Thoracic aorta (tissue), 2 donors: ENCODE data around the gene OR10K2. TPM values are rescaled to one million over a fixed set of nuclear protein-coding genes. Genes with fewer than 3 reads are reported as not detected.
"Not testable (repeated sequence)": the region's sequence is repeated elsewhere in the genome, so short reads cannot be mapped to it uniquely, and the experiment has no call there.

ENCODE experiments used
- ATAC-seq: fragments of 150-250 bp; one replicate; pipeline ENCODE4 v1.8.0; 2017; ENCODE audit warnings: low read depth; ENCODE audit not compliant: insufficient number of reproducible peaks, low FRiP score
- DNase-seq: peaks from one replicate; pipeline ENCODE4 v3.0.0-alpha.2; 2020; ENCODE audit warnings: low spot score
- H3K27ac ChIP-seq, 2 donors: fragments of 200-600 bp; sonication (generic); 1 replicate in 1 of 2; 2 replicates in 1 of 2; pipeline ENCODE4 v1.5.1; 2016; ENCODE audit warnings: mild to moderate bottlenecking in 2 of 2, moderate library complexity in 2 of 2
- H3K27me3 ChIP-seq: fragments of 200-600 bp; sonication (generic); replicated peaks from 2 replicates; pipeline ENCODE4 v1.6.0; 2016; ENCODE audit warnings: mild to moderate bottlenecking; ENCODE audit not compliant: insufficient read depth
- H3K36me3 ChIP-seq: fragments of 200-600 bp; sonication (generic); one replicate; pipeline ENCODE4 v1.5.1; 2016
- H3K4me1 ChIP-seq, 2 donors: fragments of 200-600 bp; sonication (generic); 1 replicate in 1 of 2; 2 replicates in 1 of 2; pipeline versions ENCODE4 v1.5.1 to v1.6.0; 2016; ENCODE audit warnings: low read depth in 2 of 2, mild to moderate bottlenecking in 1 of 2; ENCODE audit not compliant: control insufficient read depth in 1 of 2
- H3K4me3 ChIP-seq: fragments of 200-600 bp; sonication (generic); 2 replicates; pipeline ENCODE4 v1.5.1; 2016; ENCODE audit warnings: mild to moderate bottlenecking
- H3K9me3 ChIP-seq: fragments of 200-600 bp; sonication (generic); 2 replicates; pipeline ENCODE4 v1.5.1; 2016
- total RNA-seq, 2 donors: library from RNA; depleted of rRNA; stranded (reverse); fragments of >200 nt; gene quantifications; one replicate each; pipeline versions ENCODE4 v1.1.0 to v1.2.3, GENCODE V29; 2016
- TF ChIP-seq, protein P1 (sequence below): fragments of 200-600 bp; sonication (generic); IDR thresholded peaks from one replicate; pipeline ENCODE4 v1.5.1; 2019; ENCODE audit warnings: antibody characterized with exemption

OR10K2 gene
- total RNA-seq, 2 donors from 2014 or later, result not detected

DNA sequence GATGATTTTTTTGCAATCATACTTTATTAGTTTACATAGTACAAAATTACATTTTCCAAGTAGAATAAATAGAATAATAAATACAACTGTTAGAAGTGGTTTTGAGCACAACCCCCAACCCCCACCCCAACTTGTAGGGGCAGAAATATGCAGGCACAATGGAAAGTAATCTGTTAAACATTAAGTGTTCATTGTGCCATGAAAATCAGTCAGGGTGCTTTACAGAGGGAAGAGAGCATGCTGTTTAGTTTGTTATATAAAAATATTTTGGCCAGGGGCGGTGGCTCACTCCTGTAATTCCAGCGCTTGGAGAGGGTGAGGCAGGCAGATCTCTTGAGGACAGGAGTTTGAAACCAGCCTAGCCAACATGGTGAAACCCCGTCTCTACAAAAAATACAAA lies 29.4 kb downstream of the OR10K2 start:
- DNase-seq (no peak), ATAC-seq (no peak)
- no peaks in the 10 kb centered on the region for H3K27me3 ChIP-seq
- H3K36me3 ChIP-seq, result no peaks in the 10 kb centered on the region
- H3K4me3 ChIP-seq, result no peak overlapping the region
- no peaks in the 10 kb centered on the region for H3K4me1 ChIP-seq
- TF ChIP-seq, protein P1, sequence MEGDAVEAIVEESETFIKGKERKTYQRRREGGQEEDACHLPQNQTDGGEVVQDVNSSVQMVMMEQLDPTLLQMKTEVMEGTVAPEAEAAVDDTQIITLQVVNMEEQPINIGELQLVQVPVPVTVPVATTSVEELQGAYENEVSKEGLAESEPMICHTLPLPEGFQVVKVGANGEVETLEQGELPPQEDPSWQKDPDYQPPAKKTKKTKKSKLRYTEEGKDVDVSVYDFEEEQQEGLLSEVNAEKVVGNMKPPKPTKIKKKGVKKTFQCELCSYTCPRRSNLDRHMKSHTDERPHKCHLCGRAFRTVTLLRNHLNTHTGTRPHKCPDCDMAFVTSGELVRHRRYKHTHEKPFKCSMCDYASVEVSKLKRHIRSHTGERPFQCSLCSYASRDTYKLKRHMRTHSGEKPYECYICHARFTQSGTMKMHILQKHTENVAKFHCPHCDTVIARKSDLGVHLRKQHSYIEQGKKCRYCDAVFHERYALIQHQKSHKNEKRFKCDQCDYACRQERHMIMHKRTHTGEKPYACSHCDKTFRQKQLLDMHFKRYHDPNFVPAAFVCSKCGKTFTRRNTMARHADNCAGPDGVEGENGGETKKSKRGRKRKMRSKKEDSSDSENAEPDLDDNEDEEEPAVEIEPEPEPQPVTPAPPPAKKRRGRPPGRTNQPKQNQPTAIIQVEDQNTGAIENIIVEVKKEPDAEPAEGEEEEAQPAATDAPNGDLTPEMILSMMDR, result no peak
- H3K27ac ChIP-seq, result no peak overlapping the region
- H3K9me3 ChIP-seq, result no peaks in the 10 kb centered on the region

DNA sequence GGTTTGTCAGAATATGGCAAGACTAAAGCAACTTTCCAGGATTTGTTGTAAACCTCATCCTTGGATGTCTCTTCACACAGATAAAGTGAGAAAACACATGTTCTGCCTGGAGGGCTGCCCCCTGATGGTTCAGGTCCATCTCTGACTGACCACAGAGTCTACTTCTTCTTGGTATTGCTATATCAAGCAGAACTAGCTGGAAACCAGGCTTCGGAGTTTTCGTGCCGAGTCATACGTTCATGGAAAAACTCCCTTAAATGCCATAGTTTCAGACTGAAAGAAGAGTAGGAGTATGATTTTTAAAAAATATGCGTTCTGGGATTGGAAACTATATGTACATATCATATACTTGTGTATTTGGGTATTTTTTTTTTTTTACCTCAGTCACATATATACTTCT lies 32.6 kb downstream of the OR10K2 start:
- no peaks in the 10 kb centered on the region for H3K27me3 ChIP-seq
- ATAC-seq, result no peak
- H3K9me3 ChIP-seq, result no peaks in the 10 kb centered on the region
- no peaks in the 10 kb centered on the region for H3K4me1 ChIP-seq
- H3K4me3 ChIP-seq, result no peak overlapping the region
- no peak for DNase-seq
- H3K27ac ChIP-seq, result no peak overlapping the region
- no peaks in the 10 kb centered on the region for H3K36me3 ChIP-seq
- TF ChIP-seq, protein P1, result no peak

DNA sequence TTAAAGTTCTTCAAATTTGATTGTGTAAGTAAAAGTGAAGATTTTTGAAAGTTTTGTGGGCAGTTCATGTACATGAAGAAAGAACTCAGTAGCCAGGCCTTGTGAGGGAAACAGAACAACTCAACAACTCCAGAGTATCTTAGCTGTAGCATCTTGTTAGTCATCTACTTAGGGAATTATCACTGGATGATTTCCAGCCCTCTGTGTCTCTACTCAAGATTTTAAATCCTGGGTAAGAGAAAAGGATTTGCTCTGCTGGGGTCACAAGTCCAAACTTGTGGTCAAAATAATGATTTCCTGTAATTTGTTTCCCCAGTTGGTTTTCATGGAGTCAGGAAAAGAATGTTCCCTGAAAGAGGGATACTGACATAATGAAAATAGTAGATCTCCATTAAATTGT lies 34.9 kb downstream of the OR10K2 start:
- Histone ChIP-seq H3K4me3 (no peak overlapping the region), H3K9me3 (no peaks in the 10 kb centered on the region), H3K4me1 (no peaks in the 10 kb centered on the region), H3K27me3 (no peaks in the 10 kb centered on the region), H3K36me3 (no peaks in the 10 kb centered on the region), H3K27ac (no peak overlapping the region)
- ATAC-seq, result no peak
- no peak for DNase-seq
- TF ChIP-seq, protein P1, result no peak

DNA sequence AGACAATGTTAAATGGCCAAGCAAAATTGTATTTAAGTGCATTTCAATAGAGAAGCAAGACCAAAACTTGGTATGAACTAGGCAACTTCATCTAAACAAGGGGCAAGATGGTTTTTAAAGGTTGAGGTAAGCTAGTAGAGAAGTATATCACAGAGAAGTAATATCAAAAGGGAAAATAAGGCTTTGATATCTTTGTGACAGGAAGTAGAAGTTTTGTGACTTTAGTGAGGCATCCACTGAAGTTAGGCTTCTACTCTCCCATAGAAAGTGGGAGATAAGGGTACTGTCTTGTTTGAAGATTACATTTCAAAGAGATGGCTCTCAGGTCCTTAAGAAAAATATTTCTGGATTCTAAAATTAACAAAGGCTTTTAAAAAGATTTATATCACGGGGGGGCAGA lies 35.7 kb downstream of the OR10K2 start:
- no peaks in the 10 kb centered on the region for H3K4me1 ChIP-seq
- TF ChIP-seq, protein P1, result no peak
- no peak for ATAC-seq

DNA sequence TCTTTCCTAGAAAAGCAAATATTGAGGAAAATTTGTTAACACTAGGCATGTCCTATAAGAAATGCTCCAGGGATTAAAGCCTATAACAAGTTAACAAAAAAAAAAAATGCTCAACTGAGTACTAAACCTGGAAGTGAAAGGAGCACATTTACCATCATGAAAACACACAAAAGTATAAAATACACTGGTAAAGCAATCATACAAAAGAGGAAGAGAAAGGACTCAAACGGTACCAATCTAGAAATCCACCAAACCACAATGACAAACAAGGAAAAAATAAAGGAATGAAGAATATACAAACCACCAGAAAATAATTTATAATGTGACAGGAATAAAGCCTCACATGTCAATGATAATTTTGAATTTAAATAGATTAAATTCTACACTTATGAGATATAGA lies 51.2 kb downstream of the OR10K2 start:
- Histone ChIP-seq H3K9me3 (peaks cover 14% of the 10 kb centered on the region), H3K36me3 (no peaks in the 10 kb centered on the region), H3K4me1 (no peaks in the 10 kb centered on the region), H3K27ac (no peak overlapping the region), H3K4me3 (no peak overlapping the region), H3K27me3 (no peaks in the 10 kb centered on the region)
- TF ChIP-seq, protein P1, result no peak
- DNase-seq (no peak), ATAC-seq (no peak)

More for the DNA sequence above, 35.7 kb downstream of the OR10K2 start:
- Histone ChIP-seq H3K4me3 (no peak overlapping the region), H3K36me3 (no peaks in the 10 kb centered on the region), H3K27me3 (no peaks in the 10 kb centered on the region), H3K9me3 (no peaks in the 10 kb centered on the region), H3K27ac (no peak overlapping the region)
- DNase-seq, result no peak

DNA sequence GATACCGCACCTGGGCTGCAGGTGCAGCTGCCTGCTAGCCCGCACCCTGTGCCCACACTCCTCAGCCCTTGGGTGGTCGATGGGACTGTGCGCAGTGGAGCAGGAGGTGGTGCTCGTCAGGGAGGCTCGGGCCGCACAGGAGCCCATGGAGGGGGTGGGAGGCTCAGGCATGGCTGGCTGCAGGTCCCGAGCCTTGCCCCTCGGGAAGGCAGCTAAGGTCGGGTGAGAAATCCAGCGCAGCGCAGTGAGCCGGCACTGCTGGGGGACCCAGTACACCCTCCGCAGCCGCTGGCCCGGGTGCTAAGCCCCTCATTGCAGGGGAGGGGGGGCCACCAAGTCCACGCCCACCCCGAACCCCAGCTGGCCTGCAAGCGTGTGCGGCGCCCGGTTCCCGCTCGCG lies 51.9 kb downstream of the OR10K2 start:
- not testable (repeated sequence) for DNase-seq, ATAC-seq, H3K4me3 ChIP-seq, H3K27me3 ChIP-seq, H3K4me1 ChIP-seq, H3K36me3 ChIP-seq, H3K27ac ChIP-seq
- peaks cover 14% of the 10 kb centered on the region for H3K9me3 ChIP-seq
